HepG2 (cell line): ENCODE results near the gene CCDC30. TPM values are rescaled to one million over a fixed set of nuclear protein-coding genes. Genes with fewer than 3 reads are reported as not detected.

Experiments used
- ARID5B ChIP-seq: IDR thresholded peaks from 2 replicates; pipeline ENCODE4 v1.4.0; 2020; ENCODE audit warnings: mild to moderate bottlenecking, missing genetic modification reagents
- CENPBD1 ChIP-seq: sonication (generic); formaldehyde crosslinking; IDR thresholded peaks from 2 replicates; pipeline ENCODE4 v1.8.0; 2022; ENCODE audit warnings: missing genetic modification reagents, low read depth, mild to moderate bottlenecking, borderline replicate concordance
- DBP ChIP-seq: sonication (generic); formaldehyde crosslinking; IDR thresholded peaks from 2 replicates; pipeline ENCODE4 v1.4.0; 2020; ENCODE audit warnings: missing genetic modification reagents; ENCODE audit errors: not compliant biosample characterization
- HNF1B ChIP-seq: sonication (generic); formaldehyde crosslinking; IDR thresholded peaks from 2 replicates; pipeline ENCODE4 v1.5.1; 2020; ENCODE audit warnings: mild to moderate bottlenecking, moderate library complexity, missing genetic modification reagents
- PAF1 ChIP-seq: IDR thresholded peaks from 2 replicates; pipeline ENCODE4 v1.6.1; 2016; ENCODE audit warnings: missing genetic modification reagents, missing compliant biosample characterization
- PHF21A ChIP-seq: sonication (generic); formaldehyde crosslinking; IDR thresholded peaks from 2 replicates; pipeline ENCODE4 v1.5.0; 2020; ENCODE audit warnings: mild to moderate bottlenecking, missing genetic modification reagents
- SSRP1 ChIP-seq: IDR thresholded peaks from 2 replicates; pipeline ENCODE4 v1.6.1; 2016; ENCODE audit warnings: control low read depth
- ZFP62 ChIP-seq: sonication (generic); formaldehyde crosslinking; IDR thresholded peaks from 2 replicates; pipeline ENCODE4 v1.4.0; 2020; ENCODE audit warnings: missing genetic modification reagents
- ZFY ChIP-seq: sonication (generic); formaldehyde crosslinking; IDR thresholded peaks from 2 replicates; pipeline ENCODE4 v1.4.0; 2020; ENCODE audit warnings: missing genetic modification reagents
- ZNF235 ChIP-seq: sonication (generic); formaldehyde crosslinking; IDR thresholded peaks from 2 replicates; pipeline ENCODE4 v1.8.1; 2023; ENCODE audit warnings: mild to moderate bottlenecking, missing genetic modification reagents, borderline replicate concordance
- ZNF549 ChIP-seq: sonication (generic); formaldehyde crosslinking; IDR thresholded peaks from 2 replicates; pipeline ENCODE4 v1.5.0; 2020; ENCODE audit warnings: missing genetic modification reagents
- ZNF639 ChIP-seq: conservative IDR thresholded peaks from 2 replicates; pipeline ENCODE4 v1.6.1; 2018; ENCODE audit warnings: missing genetic modification reagents
- ZNF652 ChIP-seq: IDR thresholded peaks from 2 replicates; pipeline ENCODE4 v1.6.1; 2016; ENCODE audit warnings: low read depth, borderline replicate concordance
- ZSCAN25 ChIP-seq: sonication (generic); formaldehyde crosslinking; IDR thresholded peaks from 2 replicates; pipeline ENCODE4 v1.8.0; 2022; ENCODE audit warnings: mild to moderate bottlenecking, missing genetic modification reagents
- polyA plus RNA-seq, 8 experiments: library from polyadenylated mRNA; depleted of rRNA in 3 of 8; stranded (reverse) in 7 of 8; unstranded in 1 of 8; fragments of >200 nt; fragmentation: Illumina TruSeq in 4 of 8; extraction: Trizol in 4 of 8; gene quantifications; 2 replicates each; pipeline versions ENCODE4 v1.2.1 to v1.2.3, GENCODE V29; 2011 to 2016; ENCODE audit warnings: low read depth in 4 of 8, missing spikeins in 1 of 8, mixed read lengths in 1 of 8; ENCODE audit not compliant: insufficient read depth in 1 of 8
- total RNA-seq, 5 experiments: library from RNA; depleted of rRNA; stranded (reverse); fragments of >200 nt; fragmentation: Illumina TruSeq; extraction: Trizol; gene quantifications; 2 replicates each; pipeline ENCODE4 v1.2.3, GENCODE V29; 2016; ENCODE audit warnings: low read depth in 1 of 5

Gene CCDC30
- total and polyA plus RNA-seq, 2 of the 13 experiments (the other 11 are each of a cell fraction or from before 2014, with no cell fraction given), result 0.25 to 0.77 TPM

- TF ChIP-seq ARID5B (CRISPR knock-in tag) (peak; percentile 57), ZNF235 (CRISPR knock-in tag) (no peak), ZNF639 (CRISPR knock-in tag) (no peak), ZFY (CRISPR knock-in tag) (peak; percentile 59), ZSCAN25 (no peak), DBP (CRISPR knock-in tag) (no peak), SSRP1 (no peak), HNF1B (CRISPR knock-in tag) (peak; percentile 93), CENPBD1 (CRISPR knock-in tag) (no peak), PAF1 (CRISPR knock-in tag) (no peak), ZNF652 (peak; percentile 91), ZFP62 (CRISPR knock-in tag) (no peak), PHF21A (peak; percentile 70; the same call in 1 of the 2 replicates), ZNF549 (CRISPR knock-in tag) (no peak)
- TF ChIP-seq, all 625 proteins: peak for 305
Observed at GRCh38 chr1:42657981-42658876, 195.1 kb downstream of the CCDC30 start, which contains the start of gene PPIH (continued).
